A673 (cell line): ENCODE measurements around the gene RUNX2. TPM values are rescaled to one million over a fixed set of nuclear protein-coding genes. Genes with fewer than 3 reads are reported as not detected.

Source experiments
- BruUV-seq: library from RNA; stranded (reverse); fragments of 400-500 nt; replicated peaks from 2 replicates; lab custom pipeline; 2021; lab: Mats Ljungman, UMichigan
- CTCF ChIA-PET: fragments of 300-600 bp; sonication (Branson Sonifier 250); formaldehyde crosslinking; loops from one replicate; lab custom pipeline; 2022; ENCODE audit warnings: antibody characterized with exemption; lab: Charles Lee
- POLR2A ChIA-PET: fragments of 300-600 bp; sonication (Branson Sonifier 250); formaldehyde crosslinking; loops from one replicate; lab custom pipeline; 2022; ENCODE audit warnings: antibody characterized with exemption; ENCODE audit not compliant: low non-redundant PET; lab: Charles Lee
- DNase-seq: peaks from one replicate; pipeline ENCODE4 v3.0.0-alpha.2; 2015; ENCODE audit warnings: low spot score
- H3K27ac ChIP-seq: fragments of 200-600 bp; sonication (generic); 2 replicates; pipeline ENCODE4 v1.5.1; 2016; ENCODE audit warnings: mixed run types, low read depth, mild to moderate bottlenecking, mixed read lengths, antibody characterized with exemption, low read length; ENCODE audit not compliant: poor library complexity, severe bottlenecking
- H3K27me3 ChIP-seq: fragments of 200-600 bp; sonication (generic); replicated peaks from 2 replicates; pipeline ENCODE4 v1.6.1; 2017; ENCODE audit warnings: mixed run types, low read depth, mild to moderate bottlenecking, mixed read lengths, antibody characterized with exemption, low read length; ENCODE audit not compliant: insufficient read depth, poor library complexity
- H3K36me3 ChIP-seq: fragments of 200-600 bp; sonication (generic); 2 replicates; pipeline ENCODE4 v1.6.1; 2016; ENCODE audit warnings: mixed run types, mild to moderate bottlenecking, mixed read lengths, antibody characterized with exemption, low read length; ENCODE audit not compliant: insufficient read depth, poor library complexity, severe bottlenecking
- H3K4me1 ChIP-seq: fragments of 200-600 bp; sonication (generic); 2 replicates; pipeline ENCODE4 v1.6.1; 2017; ENCODE audit warnings: mixed run types, mild to moderate bottlenecking, mixed read lengths, antibody characterized with exemption, low read length; ENCODE audit not compliant: insufficient read depth, poor library complexity, severe bottlenecking
- H3K4me3 ChIP-seq: fragments of 200-600 bp; sonication (generic); 2 replicates; pipeline ENCODE4 v1.5.1; 2016; ENCODE audit warnings: low read depth, mixed run types, mild to moderate bottlenecking, mixed read lengths, low read length; ENCODE audit not compliant: poor library complexity, severe bottlenecking
- H3K9me3 ChIP-seq: fragments of 200-600 bp; sonication (generic); 2 replicates; pipeline ENCODE4 v1.6.1; 2016; ENCODE audit warnings: mixed run types, low read depth, mild to moderate bottlenecking, mixed read lengths, antibody characterized with exemption, low read length; ENCODE audit not compliant: poor library complexity, severe bottlenecking
- EZH2 ChIP-seq: fragments of 200-600 bp; sonication (generic); IDR thresholded peaks from 2 replicates; pipeline ENCODE4 v1.6.1; 2017; ENCODE audit warnings: borderline replicate concordance, low read depth, mild to moderate bottlenecking, mixed read lengths, antibody characterized with exemption, low read length; ENCODE audit not compliant: poor library complexity, severe bottlenecking
- intact Hi-C: fragments of 100-400 bp; cut with micrococcal nuclease; formaldehyde crosslinking; loops from one replicate; pipeline ENCODE4 v1.10.0; 2022; ENCODE audit not compliant: unreplicated experiment
- total RNA-seq: library from RNA; stranded (reverse); gene quantifications from 2 replicates; pipeline ENCODE4 v1.2.3, GENCODE V29; 2021
- TF ChIP-seq, protein P1 (sequence below): fragments of 300-800, 200-600 bp; sonication (generic); conservative IDR thresholded peaks from 2 replicates; pipeline ENCODE4 v1.5.1; 2017; ENCODE audit warnings: low read depth, mild to moderate bottlenecking, antibody characterized with exemption, low read length, moderate library complexity, mixed read lengths

RUNX2 gene
- total RNA-seq, 1 experiment from 2014 or later, result 4.9 TPM

DNA sequence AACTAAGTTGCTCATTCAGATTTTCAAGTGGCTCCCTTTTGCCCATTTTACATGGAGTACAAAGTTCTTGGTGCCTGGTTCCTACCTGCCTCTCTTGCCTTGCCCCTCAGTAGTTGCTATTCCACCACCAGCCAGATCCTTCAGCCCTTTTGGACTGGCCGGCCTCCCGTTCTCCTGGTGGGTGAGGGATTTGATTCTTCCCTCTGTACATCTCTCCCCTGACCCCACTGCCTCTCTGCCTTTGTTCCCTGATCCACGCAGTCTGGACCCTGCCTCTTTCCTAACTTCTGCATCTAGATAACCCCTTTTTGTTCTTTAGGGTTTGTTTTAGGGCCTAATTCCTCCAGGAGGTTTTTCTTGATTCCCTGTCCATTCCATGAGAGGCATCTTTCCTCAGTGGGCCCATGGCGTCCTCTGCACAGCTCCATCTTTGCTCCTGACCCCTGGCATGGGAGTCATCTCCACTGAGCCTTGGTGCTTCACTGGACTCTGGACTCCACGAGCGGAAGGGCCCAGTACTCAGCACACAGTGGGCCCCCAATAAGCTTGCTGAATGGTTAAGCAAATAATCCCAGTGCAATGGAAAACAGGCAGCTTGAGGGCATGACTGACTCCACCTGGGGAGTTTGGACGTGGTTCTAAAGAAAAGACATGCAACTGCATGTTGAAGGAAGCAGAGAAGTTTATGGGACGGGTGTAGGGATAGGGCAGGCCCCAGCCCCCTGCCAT lies 358.9 kb downstream of the RUNX2 start:
- Histone ChIP-seq H3K36me3 (no peaks in the 10 kb centered on the region), H3K9me3 (no peaks in the 10 kb centered on the region), H3K27me3 (no peaks in the 10 kb centered on the region), H3K27ac (no peak overlapping the region), H3K4me1 (no peaks in the 10 kb centered on the region), H3K4me3 (no peak overlapping the region)
- CTCF ChIA-PET, result no interaction called here
- BruUV-seq, result no TSS peak
- intact Hi-C loops, result no loop called here
- no peak for TF ChIP-seq EZH2
- TF ChIP-seq, protein P1, sequence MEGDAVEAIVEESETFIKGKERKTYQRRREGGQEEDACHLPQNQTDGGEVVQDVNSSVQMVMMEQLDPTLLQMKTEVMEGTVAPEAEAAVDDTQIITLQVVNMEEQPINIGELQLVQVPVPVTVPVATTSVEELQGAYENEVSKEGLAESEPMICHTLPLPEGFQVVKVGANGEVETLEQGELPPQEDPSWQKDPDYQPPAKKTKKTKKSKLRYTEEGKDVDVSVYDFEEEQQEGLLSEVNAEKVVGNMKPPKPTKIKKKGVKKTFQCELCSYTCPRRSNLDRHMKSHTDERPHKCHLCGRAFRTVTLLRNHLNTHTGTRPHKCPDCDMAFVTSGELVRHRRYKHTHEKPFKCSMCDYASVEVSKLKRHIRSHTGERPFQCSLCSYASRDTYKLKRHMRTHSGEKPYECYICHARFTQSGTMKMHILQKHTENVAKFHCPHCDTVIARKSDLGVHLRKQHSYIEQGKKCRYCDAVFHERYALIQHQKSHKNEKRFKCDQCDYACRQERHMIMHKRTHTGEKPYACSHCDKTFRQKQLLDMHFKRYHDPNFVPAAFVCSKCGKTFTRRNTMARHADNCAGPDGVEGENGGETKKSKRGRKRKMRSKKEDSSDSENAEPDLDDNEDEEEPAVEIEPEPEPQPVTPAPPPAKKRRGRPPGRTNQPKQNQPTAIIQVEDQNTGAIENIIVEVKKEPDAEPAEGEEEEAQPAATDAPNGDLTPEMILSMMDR, result no peak
- DNase-seq, result no peak
- POLR2A ChIA-PET, result no interaction called here

DNA sequence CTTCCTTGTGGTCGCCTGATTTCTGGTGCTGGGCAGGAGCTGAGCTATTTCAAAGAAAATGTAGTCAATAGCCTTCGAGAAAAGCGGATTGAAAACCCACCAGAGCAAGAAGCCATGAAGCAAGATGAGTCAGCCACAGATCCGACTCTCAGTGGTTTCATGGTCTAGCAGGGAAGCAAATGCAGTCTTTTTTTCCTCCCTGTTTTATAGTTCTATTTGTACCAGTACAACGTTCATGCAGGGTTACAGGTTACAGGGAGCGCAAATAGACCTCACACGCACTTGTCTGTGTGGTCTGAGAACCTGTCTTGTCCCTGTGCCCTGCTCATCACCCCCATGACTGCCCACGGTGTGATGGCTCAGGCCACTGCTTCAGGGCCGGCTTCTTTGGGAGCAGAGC lies 359.4 kb downstream of the RUNX2 start:
- no peak for TF ChIP-seq EZH2
- TF ChIP-seq, protein P1, result no peak
- Histone ChIP-seq H3K27ac (no peak overlapping the region), H3K36me3 (no peaks in the 10 kb centered on the region), H3K9me3 (no peaks in the 10 kb centered on the region), H3K4me3 (no peak overlapping the region), H3K27me3 (no peaks in the 10 kb centered on the region), H3K4me1 (no peaks in the 10 kb centered on the region)
- ChIA-PET POLR2A (no interaction called here), CTCF (no interaction called here)
- BruUV-seq, result no TSS peak
- intact Hi-C loops, result no loop called here
- DNase-seq, result no peak

DNA sequence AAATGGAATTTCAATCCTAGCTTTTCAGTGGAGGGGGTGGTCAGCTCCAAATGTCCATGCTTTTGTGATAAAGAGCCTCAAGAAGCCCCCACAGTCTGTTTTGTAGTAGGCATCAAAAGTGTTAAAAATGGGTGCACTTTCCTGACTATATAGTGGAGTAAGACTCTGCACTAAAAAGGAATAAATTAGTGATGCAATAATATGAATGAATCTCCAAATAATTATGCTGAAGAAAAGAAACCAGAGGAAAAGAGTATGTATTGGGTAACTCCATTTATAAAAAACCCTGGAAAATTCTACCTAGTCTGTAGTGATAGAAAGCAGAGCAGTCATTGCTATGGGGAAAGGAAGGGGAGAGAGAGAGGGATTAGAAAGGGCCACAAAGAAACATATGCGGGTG lies 360.1 kb downstream of the RUNX2 start:
- ChIA-PET CTCF (no interaction called here), POLR2A (no interaction called here)
- H3K27me3 ChIP-seq, result no peaks in the 10 kb centered on the region
- DNase-seq, result no peak
- H3K9me3 ChIP-seq, result no peaks in the 10 kb centered on the region
- H3K27ac ChIP-seq, result no peak overlapping the region
- no TSS peak for BruUV-seq
- no peaks in the 10 kb centered on the region for H3K4me1 ChIP-seq
- H3K36me3 ChIP-seq, result no peaks in the 10 kb centered on the region
- TF ChIP-seq EZH2, result no peak
- TF ChIP-seq, protein P1, result no peak
- H3K4me3 ChIP-seq, result no peak overlapping the region
- intact Hi-C loops, result no loop called here
